Loucy (cell line): ENCODE results near the gene INO80D.
"Not testable (repeated sequence)": the region's sequence is repeated elsewhere in the genome, so short reads cannot be mapped to it uniquely, and the experiment has no call there.

ENCODE experiments used
- CTCF ChIP-seq: fragments of 200-600 bp; sonication (generic); conservative IDR thresholded peaks from 2 replicates; pipeline ENCODE4 v1.5.1; 2014; ENCODE audit warnings: mild to moderate bottlenecking, antibody characterized with exemption, low read length
- EZH2phosphoT487 ChIP-seq: fragments of 200-600 bp; IDR thresholded peaks from 2 replicates; pipeline ENCODE4 v1.6.1; 2018; ENCODE audit warnings: antibody characterized with exemption, mild to moderate bottlenecking, moderate library complexity, borderline replicate concordance

GRCh38 chr2:206035393-206035792 lies 50.6 kb downstream of the INO80D start:
- not testable (repeated sequence) for TF ChIP-seq CTCF, EZH2phosphoT487
